SK-N-SH (cell line): Measurements from ENCODE around the gene CDS1. TPM values are rescaled to one million over a fixed set of nuclear protein-coding genes. Genes with fewer than 3 reads are reported as not detected.

Experiments used
- CTCF ChIA-PET: fragments of 300-600, 350-600 bp; formaldehyde crosslinking; extraction: SDS; loops from one replicate; lab custom pipeline; 2021; lab: Yijun Ruan, JAX
- POLR2A ChIA-PET: fragments of 350-600 bp; sonication (Branson Sonifier 250); formaldehyde crosslinking; extraction: SDS; loops from one replicate; lab custom pipeline; 2020; ENCODE audit warnings: antibody characterized with exemption, inconsistent platforms; lab: Yijun Ruan, JAX
- DNase-seq: peaks from one replicate; pipeline ENCODE4 v3.0.0; 2012
- H2AFZ ChIP-seq: fragments of 200-600 bp; sonication (generic); 2 replicates; pipeline ENCODE4 v1.8.1; 2016; ENCODE audit warnings: antibody characterized with exemption, mild to moderate bottlenecking, low read depth
- H3F3A ChIP-seq: fragments of 200-600 bp; sonication (generic); replicated peaks from 2 replicates; pipeline ENCODE3; 2016; ENCODE audit warnings: antibody characterized with exemption, mild to moderate bottlenecking; ENCODE audit not compliant: insufficient read depth
- H3K27ac ChIP-seq, 2 experiments: fragments of 200-500 bp in 1 of 2; fragments of 200-600 bp in 1 of 2; sonication (Bioruptor generic) in 1 of 2; sonication (generic), shearing (Covaris generic) in 1 of 2; 2 replicates each; pipeline versions ENCODE4 v1.5.1 to v1.6.1; 2014 to 2016; ENCODE audit warnings: low read depth in 2 of 2, inconsistent platforms in 1 of 2, low read length in 1 of 2, mild to moderate bottlenecking in 1 of 2, mixed read lengths in 1 of 2
- H3K27me3 ChIP-seq: fragments of 200-600 bp; sonication (generic), shearing (Covaris generic); 2 replicates; pipeline ENCODE4 v1.6.1; 2016; ENCODE audit warnings: mixed run types; ENCODE audit not compliant: insufficient read depth
- H3K36me3 ChIP-seq, 2 experiments: fragments of 200-500 bp in 1 of 2; fragments of 200-600 bp in 1 of 2; sonication (Bioruptor generic) in 1 of 2; sonication (generic) in 1 of 2; replicated peaks in 1 of 2; 2 replicates each; pipeline versions ENCODE3 to v1.5.1; 2014 to 2016; ENCODE audit warnings: low read length in 1 of 2, mild to moderate bottlenecking in 1 of 2; ENCODE audit not compliant: insufficient read depth in 2 of 2, control insufficient read depth in 1 of 2
- H3K4me1 ChIP-seq, 2 experiments: fragments of 200-500 bp in 1 of 2; fragments of 200-600 bp in 1 of 2; sonication (Bioruptor generic) in 1 of 2; sonication (generic), shearing (Covaris generic) in 1 of 2; 2 replicates each; pipeline versions ENCODE4 v1.5.1 to v1.6.1; 2014 to 2016; ENCODE audit warnings: low read depth in 1 of 2, low read length in 1 of 2, mixed run types in 1 of 2; ENCODE audit not compliant: insufficient read depth in 2 of 2, control insufficient read depth in 1 of 2
- H3K4me2 ChIP-seq: fragments of 200-600 bp; sonication (generic), shearing (Covaris generic); 2 replicates; pipeline ENCODE4 v1.6.1; 2017; ENCODE audit warnings: mixed run types
- H3K4me3 ChIP-seq, 2 experiments: fragments of 200-500 bp in 1 of 2; fragments of 200-600 bp in 1 of 2; sonication (Bioruptor generic) in 1 of 2; sonication (generic), shearing (Covaris generic) in 1 of 2; 2 replicates each; pipeline versions ENCODE4 v1.5.1 to v1.8.1; 2014 to 2016; ENCODE audit warnings: low read depth in 2 of 2, inconsistent platforms in 1 of 2, low read length in 1 of 2, mild to moderate bottlenecking in 1 of 2, mixed read lengths in 1 of 2, moderate library complexity in 1 of 2
- H3K79me2 ChIP-seq: fragments of 200-600 bp; sonication (generic); 2 replicates; pipeline ENCODE4 v1.8.1; 2017; ENCODE audit warnings: mild to moderate bottlenecking; ENCODE audit not compliant: insufficient read depth
- H3K9ac ChIP-seq: fragments of 200-600 bp; sonication (generic); 2 replicates; pipeline ENCODE4 v1.6.1; 2017; ENCODE audit warnings: mixed run types
- H3K9me2 ChIP-seq: fragments of 200-600 bp; sonication (generic); 2 replicates; pipeline ENCODE4 v1.6.1; 2017; ENCODE audit warnings: mixed run types
- H3K9me3 ChIP-seq: fragments of 200-600 bp; sonication (generic); 2 replicates; pipeline ENCODE4 v1.6.1; 2017; ENCODE audit warnings: mixed run types, mild to moderate bottlenecking, moderate library complexity
- H4K20me1 ChIP-seq: fragments of 200-600 bp; sonication (generic); 2 replicates; pipeline ENCODE4 v1.6.1; 2017; ENCODE audit warnings: mild to moderate bottlenecking, mixed run types; ENCODE audit not compliant: insufficient read depth
- CTCF ChIP-seq: fragments of 200-600 bp; sonication (generic); IDR thresholded peaks from 2 replicates; pipeline ENCODE4 v1.6.1; 2017; ENCODE audit warnings: antibody characterized with exemption, mild to moderate bottlenecking, moderate library complexity
- ELF1 ChIP-seq: IDR thresholded peaks from 2 replicates; pipeline ENCODE4 v1.4.0; 2012
- FOSL2 ChIP-seq: IDR thresholded peaks from 2 replicates; pipeline ENCODE4 v1.4.0; 2012; ENCODE audit warnings: low read depth, mild to moderate bottlenecking, moderate library complexity, borderline replicate concordance
- FOXJ3 ChIP-seq: sonication (generic); formaldehyde crosslinking; IDR thresholded peaks from 2 replicates; pipeline ENCODE4 v1.5.1; 2020; ENCODE audit warnings: mild to moderate bottlenecking, missing genetic modification reagents
- GATA2 ChIP-seq: sonication (generic); formaldehyde crosslinking; IDR thresholded peaks from 2 replicates; pipeline ENCODE4 v1.5.0; 2020; ENCODE audit warnings: mild to moderate bottlenecking, missing genetic modification reagents
- IRF3 ChIP-seq: fragments of 150-350 bp; IDR thresholded peaks from 2 replicates; pipeline ENCODE4 v1.6.1; 2016; ENCODE audit warnings: mild to moderate bottlenecking, low read depth, low read length
- JUND ChIP-seq: IDR thresholded peaks from 2 replicates; pipeline ENCODE4 v1.4.0; 2012
- NRF1 ChIP-seq: IDR thresholded peaks from 2 replicates; pipeline ENCODE4 v1.6.1; 2012; ENCODE audit warnings: low read depth, mild to moderate bottlenecking, low read length
- PBX3 ChIP-seq: IDR thresholded peaks from 2 replicates; pipeline ENCODE4; 2012
- POLR2AphosphoS5 ChIP-seq: IDR thresholded peaks from 2 replicates; pipeline ENCODE4 v1.6.1; 2012; ENCODE audit warnings: low read depth, low read length
- RAD21 ChIP-seq: IDR thresholded peaks from 2 replicates; pipeline ENCODE4 v1.6.1; 2012; ENCODE audit warnings: mild to moderate bottlenecking, low read length
- RCOR1 ChIP-seq: fragments of 150-350 bp; IDR thresholded peaks from 2 replicates; pipeline ENCODE4 v1.6.1; 2017; ENCODE audit warnings: antibody characterized with exemption, low read length
- RFX5 ChIP-seq: IDR thresholded peaks from 2 replicates; pipeline ENCODE4 v1.6.1; 2012; ENCODE audit warnings: mild to moderate bottlenecking, improper control_type of control experiment, low read length
- RXRA ChIP-seq: IDR thresholded peaks from 2 replicates; pipeline ENCODE4 v1.4.0; 2012; ENCODE audit warnings: low read depth, mild to moderate bottlenecking, borderline replicate concordance
- SIN3A ChIP-seq: IDR thresholded peaks from 2 replicates; pipeline ENCODE4 v1.6.1; 2012; ENCODE audit warnings: low read depth, mild to moderate bottlenecking, low read length, moderate library complexity, borderline replicate concordance
- SMC3 ChIP-seq: IDR thresholded peaks from 2 replicates; pipeline ENCODE4 v1.6.1; 2012; ENCODE audit warnings: low read depth, low read length, improper control_type of control experiment
- TAF1 ChIP-seq: IDR thresholded peaks from 2 replicates; pipeline ENCODE4 v1.6.1; 2012; ENCODE audit warnings: low read depth, mild to moderate bottlenecking, low read length, moderate library complexity, borderline replicate concordance
- TCF12 ChIP-seq: IDR thresholded peaks from 2 replicates; pipeline ENCODE4 v1.4.0; 2012
- USF1 ChIP-seq: IDR thresholded peaks from 2 replicates; pipeline ENCODE4 v1.4.0; 2012; ENCODE audit warnings: low read depth, borderline replicate concordance
- YY1 ChIP-seq: IDR thresholded peaks from 2 replicates; pipeline ENCODE4 v1.4.0; 2012; ENCODE audit warnings: low read depth, mild to moderate bottlenecking
- WGBS: methylation state at CpG from one replicate; pipeline ENCODE4 v1.1.6; 2017; ENCODE audit warnings: low lambda C conversion rate; 5-methylcytosine and 5-hydroxymethylcytosine counted together
- polyA plus RNA-seq, 3 experiments: library from polyadenylated mRNA; depleted of rRNA; stranded (reverse); fragments of >200 nt; gene quantifications; 2 replicates each; pipeline ENCODE4 v1.2.3, GENCODE V29; 2012

Gene CDS1
- polyA plus RNA-seq, 1 of the 3 experiments (the other 2 are of a cell fraction), result 0.02 TPM

GRCh38 chr4:84573385-84574068 lies 9.4 kb upstream of the CDS1 start:
- Histone ChIP-seq H3K36me3 (no peaks in the 10 kb centered on the region), H3K9ac (no peak overlapping the region), H3K27ac (no peak overlapping the region), H3K9me3 (no peaks in the 10 kb centered on the region), H3K4me3 (no peak overlapping the region), H3K4me2 (no peak overlapping the region), H3K4me1 (no peaks in the 10 kb centered on the region), H4K20me1 (no peaks in the 10 kb centered on the region), H3K79me2 (no peaks in the 10 kb centered on the region), H2AFZ (no peak overlapping the region), H3K9me2 (no peaks in the 10 kb centered on the region), H3K27me3 (no peaks in the 10 kb centered on the region), H3F3A (no peaks in the 10 kb centered on the region)
- WGBS, result 58% methylated on average over 4 of the region's 4 CpGs
- ChIA-PET POLR2A (no interaction called here), CTCF (interaction anchor here (1.9 kb wide), 1 partner anchor 8 kb away, joined by 5 read pairs; no protein-coding TSS in a partner anchor)
- TF ChIP-seq POLR2AphosphoS5 (no peak), SIN3A (no peak), IRF3 (no peak), JUND (no peak), SMC3 (no peak), RCOR1 (no peak), ELF1 (no peak), RXRA (no peak), USF1 (no peak), CTCF (no peak), GATA2 (CRISPR knock-in tag) (no peak), PBX3 (no peak), FOXJ3 (CRISPR knock-in tag) (no peak), NRF1 (no peak), RAD21 (no peak), TCF12 (no peak), TAF1 (no peak), YY1 (no peak), RFX5 (no peak), FOSL2 (no peak)
- no peak for DNase-seq
